Fibroblast of the aortic adventitia (primary cell): ENCODE measurements around the gene THAP2. TPM values are rescaled to one million over a fixed set of nuclear protein-coding genes. Genes with fewer than 3 reads are reported as not detected.

Experiments used
- DNase-seq: peaks from one replicate; pipeline ENCODE4 v3.0.0-alpha.2; 2010; ENCODE audit warnings: low read depth
- H3K4me3 ChIP-seq: 2 replicates; pipeline ENCODE4 v1.5.1; 2011; ENCODE audit warnings: low read depth, mild to moderate bottlenecking, control low read depth, low read length, moderate library complexity
- CTCF ChIP-seq: IDR thresholded peaks from 2 replicates; pipeline ENCODE4 v1.5.1; 2011; ENCODE audit warnings: mild to moderate bottlenecking, low read length, control low read depth, inconsistent platforms; ENCODE audit not compliant: insufficient read depth
- total RNA-seq: library from RNA; depleted of rRNA; stranded (reverse); fragments of >200 nt; gene quantifications from 2 replicates; pipeline ENCODE4 v1.2.3, GENCODE V29; 2012; ENCODE audit warnings: low replicate concordance

THAP2 gene
- total RNA-seq, 1 donor, result 4.9 TPM

GRCh38 chr12:71655907-71656306 is 8.2 kb upstream of the THAP2 start:
- TF ChIP-seq CTCF, result no peak
- H3K4me3 ChIP-seq, result no peak overlapping the region
- DNase-seq, result no peak

GRCh38 chr12:71656740-71657139 is 7.4 kb upstream of the THAP2 start:
- TF ChIP-seq CTCF, result no peak
- H3K4me3 ChIP-seq, result no peak overlapping the region
- DNase-seq, result no peak

- TF ChIP-seq CTCF, result no peak
- H3K4me3 ChIP-seq, result peak overlapping the region; percentile 91
- DNase-seq, result peak; percentile 91
Observed at GRCh38 chr12:71661977-71662530, 2.0 kb upstream of the THAP2 start.

GRCh38 chr12:71662849-71663560 is 1.1 kb upstream of the THAP2 start:
- H3K4me3 ChIP-seq, result peak overlapping the region; percentile 91
- TF ChIP-seq CTCF, result no peak
- DNase-seq, result peak; percentile 73

GRCh38 chr12:71664411-71665089 is 449 bp downstream of the THAP2 start:
- no peak for DNase-seq
- TF ChIP-seq CTCF, result no peak
- peak overlapping the region; percentile 82 for H3K4me3 ChIP-seq

GRCh38 chr12:71665090-71665463 is 976 bp downstream of the THAP2 start:
- DNase-seq, result no peak
- TF ChIP-seq CTCF, result no peak
- peak overlapping the region; percentile 82 for H3K4me3 ChIP-seq
